ENCODE data around the gene TLE4. TPM values are rescaled to one million over a fixed set of nuclear protein-coding genes. Genes with fewer than 3 reads are reported as not detected.

The TLE4 gene
- total and polyA plus RNA-seq, 10 of the 15 experiments (the other 5 are each of a cell fraction or from before 2014, with no cell fraction given), result 5.3 to 53.3 (median 23.3) TPM

- TF ChIP-seq NRF1 (conservative IDR thresholded peaks at IDR 0.05; ENCODE audit: low read depth, low read length) (no peak), ZNF207 (IDR thresholded peaks at IDR 0.05; ENCODE audit: borderline replicate concordance) (no peak), RAD21 (IDR thresholded peaks at IDR 0.05; ENCODE audit: insufficient read depth, low read depth, low read length) (peak; percentile 2; the same call in 1 of the 2 replicates), NBN (IDR thresholded peaks at IDR 0.05) (peak; percentile 92), FOS (IDR thresholded peaks at IDR 0.05; ENCODE audit: borderline replicate concordance, extremely low read depth, insufficient read length) (no peak), EZH2 (IDR thresholded peaks at IDR 0.05; ENCODE audit: borderline replicate concordance, control insufficient read depth, low read depth, low read length) (no peak), BHLHE40 (IDR thresholded peaks at IDR 0.05; ENCODE audit: borderline replicate concordance in 1 of 2, low read depth in 2 of 2, low read length in 1 of 2) (peak in 1 of 2 experiments; percentile 27; a peak in 2 of 4 replicates), MYB (IDR thresholded peaks at IDR 0.05; ENCODE audit: borderline replicate concordance, low read depth, low read length) (no peak), MEF2B (IDR thresholded peaks at IDR 0.05; ENCODE audit: partially characterized antibody, poor library complexity, severe bottlenecking) (peak; percentile 88), SREBF1 (IDR thresholded peaks at IDR 0.05; ENCODE audit: low read length) (no peak), STAT3 (IDR thresholded peaks at IDR 0.05; ENCODE audit: low read depth, low read length) (no peak), SMARCA5 (IDR thresholded peaks at IDR 0.05) (no peak), IKZF1 (conservative IDR thresholded peaks at IDR 0.05) (peak; percentile 95), RCOR1 (conservative IDR thresholded peaks at IDR 0.05; ENCODE audit: low read depth, low read length) (no peak), POLR2AphosphoS2 (IDR thresholded peaks at IDR 0.05; ENCODE audit: low read depth, low read length) (no peak), POLR2A (IDR thresholded peaks at IDR 0.05; ENCODE audit: low read depth, low read length) (no peak), FOXK2 (IDR thresholded peaks at IDR 0.05) (no peak), ZSCAN29 (IDR thresholded peaks at IDR 0.05) (no peak), SMAD5 (IDR thresholded peaks at IDR 0.05; ENCODE audit: low read depth) (no peak), SP1 (IDR thresholded peaks at IDR 0.05; ENCODE audit: low read depth, low read length) (no peak), FOXM1 (IDR thresholded peaks at IDR 0.05; ENCODE audit: low read depth, low read length) (peak; percentile 56; the same call in 1 of the 2 replicates), SREBF2 (IDR thresholded peaks at IDR 0.05; ENCODE audit: low read length) (no peak), USF1 (IDR thresholded peaks at IDR 0.05; ENCODE audit: borderline replicate concordance, extremely low read length, insufficient read depth, low read depth, low read length) (no peak), ZNF384 (IDR thresholded peaks at IDR 0.05; ENCODE audit: borderline replicate concordance, low read depth, low read length) (peak; percentile 88), REST (IDR thresholded peaks at IDR 0.05; ENCODE audit: low read depth, low read length) (no peak), NR2C1 (IDR thresholded peaks at IDR 0.05) (no peak), NFYA (IDR thresholded peaks at IDR 0.05; ENCODE audit: borderline replicate concordance, low read depth, low read length) (no peak)
Measured at GRCh38 chr9:79623799-79624721, 52.3 kb downstream of the TLE4 start (continued).
